HG02759 (cell line): ENCODE measurements around the gene DPEP2NB.
"Not testable (repeated sequence)": the region's sequence is repeated elsewhere in the genome, so short reads cannot be mapped to it uniquely, and the experiment has no call there.

Experiments
- ATAC-seq: cut with Tn5 transposase; IDR thresholded peaks from one replicate; pipeline ENCODE4 v1.9.1; 2021; ENCODE audit warnings: mild to moderate bottlenecking, moderate library complexity; ENCODE audit not compliant: unreplicated experiment

Gene DPEP2NB

GRCh38 chr16:68015681-68016080, at the start of gene DPEP2NB:
Gene DPEP2NB, minus strand, starts transcription at chr16:68015911. Its CDS starts 141 bp downstream, at chr16:68015770.
- no peak for ATAC-seq

GRCh38 chr16:68064791-68065365, 49.2 kb upstream of the DPEP2NB start:
- ATAC-seq = no peak

GRCh38 chr16:68062910-68063393, 47.2 kb upstream of the DPEP2NB start:
- no peak for ATAC-seq

- ATAC-seq = no peak
Measured at GRCh38 chr16:68061396-68061795, 45.7 kb upstream of the DPEP2NB start.

GRCh38 chr16:68059804-68060203, 44.1 kb upstream of the DPEP2NB start:
- no peak for ATAC-seq

GRCh38 chr16:68055395-68055794, 39.7 kb upstream of the DPEP2NB start:
- ATAC-seq = no peak

- no peak for ATAC-seq
Measured at GRCh38 chr16:68049449-68049848, 33.7 kb upstream of the DPEP2NB start.

- no peak for ATAC-seq
Measured at GRCh38 chr16:68047987-68048386, 32.3 kb upstream of the DPEP2NB start.

- no peak for ATAC-seq
Measured at GRCh38 chr16:68046106-68046505, 30.4 kb upstream of the DPEP2NB start.

GRCh38 chr16:68041783-68042182, 26.1 kb upstream of the DPEP2NB start:
- no peak for ATAC-seq

GRCh38 chr16:68040506-68041288, 25.0 kb upstream of the DPEP2NB start:
- peak; percentile 72 for ATAC-seq

- ATAC-seq = no peak
Measured at GRCh38 chr16:68037841-68038597, 22.3 kb upstream of the DPEP2NB start.

GRCh38 chr16:68035227-68035626, 19.5 kb upstream of the DPEP2NB start:
- no peak for ATAC-seq

GRCh38 chr16:68033101-68033500, 17.4 kb upstream of the DPEP2NB start:
- ATAC-seq = no peak

GRCh38 chr16:68031951-68032350, 16.2 kb upstream of the DPEP2NB start:
- ATAC-seq = no peak

- not testable (repeated sequence) for ATAC-seq
Measured at GRCh38 chr16:68030108-68030507, 14.4 kb upstream of the DPEP2NB start.

- no peak for ATAC-seq
Measured at GRCh38 chr16:68028996-68029395, 13.3 kb upstream of the DPEP2NB start.

- ATAC-seq = peak; percentile 89
Measured at GRCh38 chr16:68022728-68023537, 7.2 kb upstream of the DPEP2NB start, which contains the start of the genes DDX28 and DUS2. Gene DDX28, minus strand, starts transcription at chr16:68023232. Its CDS starts 30 bp downstream, at chr16:68023202. Gene DUS2, plus strand, starts transcription at chr16:68023284. Its CDS starts 14,740 bp downstream, at chr16:68038024.

GRCh38 chr16:68022278-68022727, 6.6 kb upstream of the DPEP2NB start:
- ATAC-seq = no peak

- ATAC-seq = no peak
Measured at GRCh38 chr16:68021490-68021889, 5.8 kb upstream of the DPEP2NB start.
